Brain pericyte (primary cell): ENCODE results near the gene DTD1.

Source experiments
- DNase-seq: peaks from one replicate; pipeline ENCODE4 v3.0.0-alpha.2; 2012; ENCODE audit warnings: low read depth, low spot score

The DTD1 gene

GRCh38 chr20:18662279-18663040, 74.6 kb downstream of the DTD1 start:
- no peak for DNase-seq

- DNase-seq: no peak
Measured at GRCh38 chr20:18663932-18664331, 76.1 kb downstream of the DTD1 start.

DNA sequence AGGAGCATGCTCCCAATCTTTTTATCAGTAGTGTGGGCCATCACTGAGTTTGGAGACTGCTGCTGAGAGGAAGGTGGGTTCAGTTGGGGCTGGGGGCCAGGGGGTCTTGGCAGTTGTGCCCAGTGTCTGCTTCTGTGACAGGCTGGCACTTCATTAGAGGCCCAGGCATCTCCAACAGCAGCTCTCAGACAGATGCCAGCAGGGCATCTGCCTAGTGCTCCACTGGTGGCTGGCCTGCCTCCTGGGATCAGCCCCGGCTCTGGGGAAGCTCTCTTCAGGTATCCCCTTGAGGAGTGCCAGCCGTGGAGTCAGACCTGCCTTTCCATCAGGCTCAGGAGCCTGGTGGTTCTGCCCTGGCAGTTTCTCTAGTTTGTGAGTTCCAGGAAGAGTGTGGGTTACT, 77.3 kb downstream of the DTD1 start:
- no peak for DNase-seq

DNA sequence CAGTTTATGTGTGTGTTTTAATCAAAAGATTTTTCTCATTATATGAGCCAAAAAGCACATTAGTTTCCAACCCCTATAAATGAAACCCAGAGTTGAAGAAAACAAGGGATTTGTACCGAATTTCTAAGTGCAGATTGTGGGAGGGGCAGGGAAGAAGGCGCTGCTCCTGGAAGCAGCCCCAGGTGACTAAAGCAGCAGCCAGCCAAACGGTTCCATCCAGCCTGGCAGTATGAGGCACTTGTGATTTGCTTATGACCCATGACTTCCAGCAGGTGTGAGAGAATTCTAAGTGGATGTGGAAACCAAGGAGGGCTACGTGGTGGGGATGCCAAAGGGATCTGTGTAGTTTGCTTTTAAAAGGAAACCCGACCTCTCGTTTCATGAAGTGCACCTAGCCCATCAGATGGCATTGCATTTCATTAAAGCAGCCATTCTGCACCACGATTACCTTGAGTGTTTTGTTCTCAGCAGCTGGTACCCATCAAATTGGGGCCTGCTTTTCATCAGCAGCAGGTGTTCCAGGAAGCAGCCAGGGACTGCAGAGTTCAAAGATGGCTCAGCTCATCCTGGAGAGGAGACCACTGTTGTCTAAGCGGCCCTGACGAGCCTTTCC, 79.1 kb downstream of the DTD1 start:
- DNase-seq: no peak

DNA sequence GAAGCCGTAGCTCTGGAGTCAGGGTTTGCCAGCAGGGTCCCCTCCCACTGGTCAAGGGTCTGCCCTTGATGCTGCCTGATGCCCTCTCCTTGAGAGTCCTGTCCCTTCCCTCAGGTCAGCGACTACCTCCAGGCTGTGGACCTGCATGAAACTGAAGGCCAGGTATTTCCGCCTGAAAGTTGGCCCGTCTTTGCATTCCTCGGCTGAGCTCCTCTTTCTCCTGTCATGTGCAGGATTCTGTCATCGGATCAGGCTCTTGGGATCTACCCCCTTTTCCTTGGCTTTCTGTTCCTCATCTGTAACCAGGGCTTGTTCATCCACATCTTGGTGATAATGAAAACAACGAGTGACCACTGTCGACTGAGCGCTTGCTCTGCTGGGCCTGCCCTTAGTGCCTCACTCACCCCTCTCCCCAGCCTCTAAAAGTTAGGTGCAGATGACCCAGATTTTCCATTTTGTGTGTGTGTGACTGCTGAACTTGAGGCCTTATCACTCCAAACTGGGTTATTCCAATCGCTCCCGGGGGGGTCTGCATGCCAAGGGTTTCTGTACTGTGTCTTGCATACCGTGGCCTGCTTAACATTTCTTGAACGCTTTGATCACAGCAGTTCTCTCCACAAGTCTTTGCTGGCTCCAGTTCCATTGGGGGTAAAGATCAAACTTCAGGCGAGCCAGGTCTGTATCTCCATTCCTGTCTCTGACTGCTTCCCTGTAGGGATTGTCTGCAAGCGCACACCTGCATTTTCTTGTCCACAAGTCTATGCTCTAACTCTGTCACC, 81.6 kb downstream of the DTD1 start:
- no peak for DNase-seq

DNA sequence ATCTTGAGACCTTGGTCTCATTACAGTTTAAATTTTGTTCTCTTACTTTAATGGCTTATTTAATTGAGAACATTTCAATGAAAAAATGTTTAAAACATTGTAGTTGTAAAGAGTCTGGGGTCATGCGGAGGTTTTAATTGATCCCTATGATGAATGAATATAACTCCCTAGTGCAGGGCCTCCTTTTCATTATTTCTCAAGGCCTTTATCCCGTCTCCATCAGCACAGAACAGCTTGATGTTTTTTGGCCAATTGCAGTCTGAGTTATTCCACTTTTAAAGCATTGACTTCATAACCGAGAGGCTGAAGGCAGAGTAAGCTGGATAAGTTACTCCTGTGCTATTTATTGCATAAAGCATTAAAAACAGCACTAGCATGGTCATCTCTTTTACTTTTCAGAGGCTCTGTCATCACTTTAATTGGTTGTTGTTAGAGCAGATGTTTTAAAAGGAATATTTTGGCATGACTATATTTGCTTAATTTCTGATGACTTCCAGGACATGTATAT, 83.4 kb downstream of the DTD1 start:
- DNase-seq: no peak

DNA sequence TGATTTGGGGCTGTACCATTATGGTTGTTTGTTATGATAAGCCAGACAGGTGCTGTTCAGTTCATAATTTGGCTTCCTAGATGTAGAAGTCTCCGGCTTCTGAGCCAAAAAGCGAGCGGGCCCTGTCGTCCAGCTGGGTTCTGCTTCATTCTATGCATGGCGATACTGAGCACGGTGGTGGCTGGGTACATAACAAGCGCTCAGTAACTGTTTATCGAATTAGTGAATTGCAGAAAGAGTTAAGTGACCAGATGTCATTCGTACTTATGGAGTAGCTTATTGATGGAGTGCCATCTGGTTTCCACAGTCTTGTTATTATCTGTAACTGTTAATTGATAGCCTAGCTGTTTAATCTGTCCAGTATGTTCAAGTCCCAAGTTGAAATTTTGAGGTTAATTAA, 85.0 kb downstream of the DTD1 start:
- DNase-seq: no peak

DNA sequence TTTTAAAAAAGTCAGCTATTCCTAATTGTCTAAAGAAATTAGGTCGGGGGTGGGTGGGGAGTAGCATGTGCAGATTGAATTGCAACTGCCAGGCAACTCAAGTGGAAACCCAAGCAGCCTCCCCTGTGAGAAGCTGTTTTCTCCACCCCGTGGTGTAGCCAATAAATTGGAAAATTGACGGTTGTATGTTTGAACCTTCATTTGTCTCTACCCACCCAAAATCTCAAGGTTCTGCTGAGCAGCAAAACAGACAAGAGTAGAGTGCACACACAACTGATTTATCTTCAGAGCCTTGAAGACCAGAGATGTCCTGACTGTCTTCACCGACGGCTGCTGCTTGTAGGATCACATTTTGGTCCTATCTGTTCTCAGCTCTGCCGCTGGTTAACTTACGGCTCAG, 88.5 kb downstream of the DTD1 start:
- no peak for DNase-seq

- no peak for DNase-seq
Measured at GRCh38 chr20:18677126-18677525, 89.3 kb downstream of the DTD1 start.

GRCh38 chr20:18678549-18679419, 90.9 kb downstream of the DTD1 start:
- DNase-seq: no peak

- DNase-seq: no peak
Measured at GRCh38 chr20:18683839-18684238, 96.0 kb downstream of the DTD1 start.

GRCh38 chr20:18684775-18685174, 96.9 kb downstream of the DTD1 start:
- DNase-seq: no peak

DNA sequence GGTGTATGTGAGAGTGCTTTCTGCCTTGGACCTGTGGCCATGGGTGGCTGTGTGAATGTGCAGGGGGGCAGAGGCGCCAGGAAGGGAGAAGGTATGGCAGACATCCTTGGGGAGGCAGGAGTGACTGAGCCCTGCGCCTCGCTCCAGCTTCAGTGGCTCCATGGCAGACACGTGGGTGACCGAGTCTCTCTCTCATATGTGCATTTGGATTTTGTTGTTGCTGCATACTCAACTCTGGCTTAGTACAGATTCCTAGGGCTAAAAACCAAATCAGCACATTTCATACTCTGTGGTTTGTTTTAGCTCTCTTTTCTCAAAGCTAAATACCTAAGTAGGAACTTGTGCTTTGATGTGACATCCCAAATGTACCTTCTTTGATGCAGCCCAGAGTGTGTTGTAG, 97.6 kb downstream of the DTD1 start:
- no peak for DNase-seq

DNA sequence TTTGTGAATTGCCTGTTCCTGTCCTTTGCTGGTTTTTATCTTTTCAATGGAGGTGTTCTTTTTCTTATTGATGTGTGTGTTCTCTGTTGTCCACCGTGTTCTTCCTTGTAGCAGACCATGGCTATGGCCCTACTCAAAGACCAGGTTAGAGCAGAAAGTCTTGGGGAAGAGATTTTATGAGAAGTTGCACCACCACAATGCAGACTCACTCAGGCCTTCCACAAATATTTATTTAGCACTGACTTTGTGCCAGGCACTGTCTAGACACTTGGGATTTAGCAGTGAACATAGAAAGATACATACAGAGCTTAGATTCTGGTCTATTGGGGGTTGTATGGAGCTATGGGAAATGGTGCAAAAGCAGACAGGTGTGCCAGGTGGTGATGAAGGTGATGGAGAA, 98.8 kb downstream of the DTD1 start:
- no peak for DNase-seq

DNA sequence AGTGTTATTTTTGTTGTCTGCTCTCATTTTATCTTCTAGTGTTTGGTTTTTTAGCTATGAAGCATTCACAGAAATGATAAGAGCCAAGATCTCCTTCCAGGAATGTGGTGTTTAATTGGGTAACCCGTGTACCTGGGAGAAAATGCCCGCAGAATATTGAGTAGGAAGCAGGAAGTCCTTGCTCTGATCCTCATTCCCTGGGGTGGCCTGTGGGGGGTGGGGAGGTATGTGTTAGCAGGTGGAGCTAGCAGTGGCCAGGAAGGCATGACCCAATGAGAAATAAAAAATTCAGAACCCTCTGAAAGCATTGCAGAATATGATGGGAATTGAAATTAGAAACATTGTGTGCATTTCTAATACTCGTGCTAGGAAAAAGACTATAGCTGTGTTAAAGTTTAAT, 100.8 kb downstream of the DTD1 start:
- no peak for DNase-seq

DNA sequence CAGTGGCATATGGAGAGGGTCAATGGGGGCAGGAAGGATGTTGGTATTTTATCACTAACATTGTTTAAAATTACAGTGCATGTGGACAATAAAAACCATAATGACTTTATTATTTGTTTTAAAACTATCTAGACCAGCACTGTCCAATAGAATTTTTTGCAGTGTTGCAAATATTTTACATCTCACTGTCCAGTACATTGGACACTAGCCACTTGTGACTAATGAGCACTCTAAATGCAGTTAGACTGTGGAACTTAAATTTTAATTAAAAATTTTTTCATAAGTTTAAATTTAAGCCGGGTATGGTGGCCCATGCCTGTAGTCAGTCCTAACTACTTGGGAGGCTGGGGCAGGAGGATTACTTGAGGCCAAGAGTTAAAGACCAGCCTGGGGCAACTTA, 101.7 kb downstream of the DTD1 start:
- DNase-seq: no peak

- DNase-seq: no peak
Measured at GRCh38 chr20:18692447-18692846, 104.6 kb downstream of the DTD1 start.

- no peak for DNase-seq
Measured at GRCh38 chr20:18694071-18694470, 106.2 kb downstream of the DTD1 start.

DNA sequence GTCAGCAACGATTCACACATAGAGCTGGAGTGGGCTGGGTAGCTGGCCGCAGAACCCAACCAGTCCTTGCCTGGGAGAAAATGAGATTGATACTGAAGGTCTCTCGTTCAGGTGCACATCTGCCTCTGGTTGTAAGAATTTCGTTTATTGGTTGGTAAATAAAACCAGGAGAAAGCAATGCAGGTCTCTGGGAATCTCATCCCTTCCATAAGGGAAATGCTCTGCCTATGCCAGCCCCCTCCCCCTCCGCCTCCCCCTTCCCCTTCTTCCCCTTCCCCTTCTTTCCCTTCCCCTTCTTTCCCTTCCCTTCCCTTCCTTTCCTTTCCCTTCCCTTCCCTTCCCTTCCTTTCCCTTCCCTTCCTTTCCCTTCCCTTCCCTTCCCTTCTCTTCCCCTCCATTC, 107.3 kb downstream of the DTD1 start:
- DNase-seq: no peak

DNA sequence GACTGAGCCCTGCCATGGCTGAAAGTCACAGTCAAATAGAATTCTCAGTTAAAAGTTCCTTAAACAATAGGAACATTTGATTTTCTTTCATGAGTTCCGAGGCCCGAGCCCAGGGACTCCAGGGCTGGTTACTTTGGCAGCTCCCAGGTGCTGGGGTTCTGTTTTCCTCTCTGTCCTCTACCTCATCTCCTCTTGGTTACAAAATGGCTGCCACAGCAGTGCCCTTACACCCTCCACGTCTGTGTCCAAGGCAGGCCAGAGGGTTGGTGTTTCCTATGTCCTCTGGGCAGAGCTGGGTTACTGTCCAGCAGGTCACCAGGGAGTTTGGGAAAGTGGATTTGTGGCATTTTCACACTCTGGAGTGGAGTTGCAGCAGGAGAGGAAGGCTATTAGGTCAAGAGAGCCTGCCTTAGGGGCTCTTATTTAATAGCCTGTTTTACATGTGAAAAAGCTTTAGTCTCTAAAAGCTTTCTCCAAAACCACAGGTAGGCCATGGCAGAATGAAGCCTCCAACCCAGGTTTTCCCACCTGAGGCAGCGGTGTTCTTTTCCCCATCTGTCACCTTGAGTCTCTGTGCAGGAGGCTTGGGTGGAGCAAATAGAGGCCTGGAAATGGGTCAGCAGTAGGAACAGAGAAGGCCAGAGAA, 111.0 kb downstream of the DTD1 start:
- no peak for DNase-seq

DNA sequence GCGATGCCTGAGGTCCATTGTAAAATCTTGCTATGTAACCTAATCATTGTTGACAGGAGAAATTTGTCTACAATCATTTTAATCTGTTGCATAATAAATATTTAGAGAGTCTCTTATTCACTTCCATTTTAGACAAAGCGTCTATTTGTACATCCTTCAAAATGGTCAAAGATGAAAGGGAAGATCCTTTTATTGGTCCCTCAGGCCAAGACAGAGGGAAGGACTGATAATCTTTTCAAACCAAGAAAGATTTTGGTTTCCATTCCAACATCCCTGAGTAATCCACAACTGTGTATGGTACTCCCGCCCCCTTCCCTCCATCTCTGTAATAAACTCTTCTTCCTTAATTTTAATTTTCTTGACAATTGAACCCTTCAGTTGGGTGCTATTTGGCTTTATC, 114.1 kb downstream of the DTD1 start:
- no peak for DNase-seq
